ENCODE data around the gene TEC.

DNA sequence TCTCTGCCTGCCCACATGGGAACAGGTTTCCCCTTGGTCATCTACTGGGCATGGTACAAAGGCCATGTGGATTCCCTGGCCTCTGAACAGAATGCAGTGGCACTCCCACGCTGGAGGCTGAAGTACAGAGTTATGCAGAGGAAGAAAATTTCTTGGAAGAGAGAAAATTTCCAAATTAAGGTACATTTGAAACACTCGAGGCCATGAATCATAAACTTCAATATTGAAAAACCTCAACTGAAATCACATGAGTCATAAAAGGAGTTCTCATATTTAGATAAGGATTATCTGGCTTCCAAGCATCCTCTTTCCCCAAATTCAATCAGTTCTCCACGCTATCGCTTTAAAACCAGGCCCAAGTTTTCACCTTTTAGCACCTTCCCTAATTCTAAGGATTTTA is 107.5 kb downstream of the TEC start:
- TF ChIP-seq, protein P1, sequence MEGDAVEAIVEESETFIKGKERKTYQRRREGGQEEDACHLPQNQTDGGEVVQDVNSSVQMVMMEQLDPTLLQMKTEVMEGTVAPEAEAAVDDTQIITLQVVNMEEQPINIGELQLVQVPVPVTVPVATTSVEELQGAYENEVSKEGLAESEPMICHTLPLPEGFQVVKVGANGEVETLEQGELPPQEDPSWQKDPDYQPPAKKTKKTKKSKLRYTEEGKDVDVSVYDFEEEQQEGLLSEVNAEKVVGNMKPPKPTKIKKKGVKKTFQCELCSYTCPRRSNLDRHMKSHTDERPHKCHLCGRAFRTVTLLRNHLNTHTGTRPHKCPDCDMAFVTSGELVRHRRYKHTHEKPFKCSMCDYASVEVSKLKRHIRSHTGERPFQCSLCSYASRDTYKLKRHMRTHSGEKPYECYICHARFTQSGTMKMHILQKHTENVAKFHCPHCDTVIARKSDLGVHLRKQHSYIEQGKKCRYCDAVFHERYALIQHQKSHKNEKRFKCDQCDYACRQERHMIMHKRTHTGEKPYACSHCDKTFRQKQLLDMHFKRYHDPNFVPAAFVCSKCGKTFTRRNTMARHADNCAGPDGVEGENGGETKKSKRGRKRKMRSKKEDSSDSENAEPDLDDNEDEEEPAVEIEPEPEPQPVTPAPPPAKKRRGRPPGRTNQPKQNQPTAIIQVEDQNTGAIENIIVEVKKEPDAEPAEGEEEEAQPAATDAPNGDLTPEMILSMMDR (IDR thresholded peaks at IDR 0.05 in 2 of 3, conservative IDR thresholded peaks at IDR 0.05 in 1 of 3; ENCODE audit: borderline replicate concordance in 1 of 3, insufficient read depth in 1 of 3, low read depth in 2 of 3, low read length in 2 of 3), result no peak
- TF ChIP-seq EZH2 (IDR thresholded peaks at IDR 0.05), result no peak
- TF ChIP-seq, protein P2, sequence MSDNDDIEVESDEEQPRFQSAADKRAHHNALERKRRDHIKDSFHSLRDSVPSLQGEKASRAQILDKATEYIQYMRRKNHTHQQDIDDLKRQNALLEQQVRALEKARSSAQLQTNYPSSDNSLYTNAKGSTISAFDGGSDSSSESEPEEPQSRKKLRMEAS (IDR thresholded peaks at IDR 0.05), result no peak
- TF ChIP-seq FOSL1 (IDR thresholded peaks at IDR 0.05; ENCODE audit: low read depth), result no peak
- TF ChIP-seq, protein P3, sequence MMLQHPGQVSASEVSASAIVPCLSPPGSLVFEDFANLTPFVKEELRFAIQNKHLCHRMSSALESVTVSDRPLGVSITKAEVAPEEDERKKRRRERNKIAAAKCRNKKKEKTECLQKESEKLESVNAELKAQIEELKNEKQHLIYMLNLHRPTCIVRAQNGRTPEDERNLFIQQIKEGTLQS (IDR thresholded peaks at IDR 0.05), result no peak
- TF ChIP-seq EZH2phosphoT487 (IDR thresholded peaks at IDR 0.05; ENCODE audit: borderline replicate concordance), result no peak
- no peak for TF ChIP-seq POLR2A (IDR thresholded peaks at IDR 0.05; ENCODE audit: borderline replicate concordance, extremely low read depth, insufficient read depth, insufficient read length)
- no peak for TF ChIP-seq ELF1 (IDR thresholded peaks at IDR 0.05; ENCODE audit: borderline replicate concordance, low read depth)
- no peak for TF ChIP-seq CEBPB (IDR thresholded peaks at IDR 0.05; ENCODE audit: low read depth)
